Peyer's patch (tissue), 4 donors: ENCODE measurements around the gene ZWILCH.

Experiments used
- CTCF ChIP-seq, 6 experiments: fragments of 450-650 bp in 4 of 6; fragments of 200-600 bp in 2 of 6; sonication (generic) in 1 of 6; IDR thresholded peaks; one replicate each; pipeline ENCODE4 v1.5.1; 2017 to 2019; ENCODE audit warnings: antibody characterized with exemption in 6 of 6, mild to moderate bottlenecking in 3 of 6, moderate library complexity in 1 of 6
- POLR2A ChIP-seq, 2 donors: fragments of 450-650 bp; IDR thresholded peaks; one replicate each; pipeline ENCODE4 v1.5.1; 2017; ENCODE audit warnings: antibody characterized with exemption in 2 of 2, mild to moderate bottlenecking in 2 of 2, moderate library complexity in 2 of 2

GRCh38 chr15:66580643-66581042 is 75.5 kb downstream of the ZWILCH start:
- TF ChIP-seq POLR2A (IDR thresholded peaks at IDR 0.05): no peak
- TF ChIP-seq CTCF (IDR thresholded peaks at IDR 0.05): no peak
